HG03196 (cell line): ENCODE results near the gene MRPL38.

Experiments
- ATAC-seq: cut with Tn5 transposase; IDR thresholded peaks from one replicate; pipeline ENCODE4 v1.9.1; 2021; ENCODE audit not compliant: unreplicated experiment

The MRPL38 gene

DNA sequence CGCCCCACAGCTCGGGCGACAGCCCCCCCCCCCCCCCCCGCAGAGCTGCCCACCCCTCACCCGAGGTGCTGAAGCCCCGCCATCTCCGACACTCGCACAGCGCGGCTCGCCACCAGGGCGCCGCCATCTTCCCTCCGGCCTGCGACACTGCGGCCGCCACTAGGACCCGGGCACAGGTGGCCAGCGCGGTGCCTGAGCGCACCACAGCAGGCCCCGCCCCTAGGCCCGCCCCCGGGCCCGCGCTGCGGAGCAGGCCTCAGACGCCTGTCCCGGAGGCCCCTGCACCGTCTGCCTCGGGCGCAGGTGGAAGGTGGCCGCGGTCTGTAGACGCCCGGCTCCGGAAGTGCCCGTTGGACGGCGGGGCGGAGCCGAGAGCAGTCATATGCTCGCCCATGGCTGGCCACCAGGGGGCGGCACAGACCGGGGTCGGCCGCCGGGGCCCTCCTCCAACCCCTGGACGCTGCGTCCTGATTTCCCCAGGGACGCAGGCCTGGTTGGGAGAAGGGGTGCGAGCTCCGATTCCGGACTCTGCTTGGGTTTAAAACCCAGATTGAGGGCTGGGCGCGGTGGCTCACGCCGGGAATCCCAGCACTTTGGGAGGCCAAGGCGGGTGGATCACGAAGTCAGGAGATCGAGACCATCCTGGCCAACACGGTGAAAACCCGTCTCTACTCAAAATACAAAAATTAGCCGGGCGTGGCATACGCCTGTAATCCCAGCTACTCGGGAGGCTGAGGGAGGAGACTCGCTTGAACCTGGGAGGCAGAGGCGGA is at the start of gene MRPL38:
MRPL38 (minus strand) TSS at position 136 of the 773 bp plus-strand sequence; CDS start at position 127, 9 bp downstream.
- ATAC-seq: peak; percentile 92

DNA sequence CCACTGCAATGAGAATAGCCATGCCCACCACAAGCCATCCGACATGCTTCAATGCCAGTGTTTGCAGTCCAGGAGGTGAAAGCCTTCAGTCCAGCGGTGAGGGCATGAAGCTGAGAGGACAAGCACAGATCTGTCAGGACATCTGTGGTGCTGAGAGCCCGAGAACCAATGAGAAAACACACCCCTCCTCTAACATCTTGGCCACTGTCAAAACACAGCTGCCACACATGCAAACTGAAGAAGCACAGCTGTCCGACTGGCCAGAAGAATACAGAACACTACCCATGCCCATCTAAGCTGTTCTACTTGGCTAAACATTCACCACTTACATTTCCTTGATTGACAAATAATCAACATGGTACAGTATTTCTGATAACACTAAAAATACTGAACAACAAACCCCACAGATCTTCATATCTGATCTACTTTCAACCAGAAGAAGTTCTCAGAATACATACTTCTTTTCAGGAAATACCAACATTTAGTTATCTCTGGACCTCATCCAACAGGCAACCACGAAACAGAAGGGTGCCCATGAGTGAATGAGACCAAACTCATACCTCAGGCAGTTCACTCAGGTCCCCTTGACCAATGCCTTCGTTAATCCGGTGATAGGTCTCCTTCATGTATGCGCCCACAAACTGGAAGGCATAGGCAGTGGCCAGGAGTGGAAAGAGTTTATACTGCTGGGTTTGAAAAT is 46.3 kb upstream of the MRPL38 start:
- no peak for ATAC-seq

GRCh38 chr17:75950421-75950820 is 45.7 kb upstream of the MRPL38 start:
- no peak for ATAC-seq

DNA sequence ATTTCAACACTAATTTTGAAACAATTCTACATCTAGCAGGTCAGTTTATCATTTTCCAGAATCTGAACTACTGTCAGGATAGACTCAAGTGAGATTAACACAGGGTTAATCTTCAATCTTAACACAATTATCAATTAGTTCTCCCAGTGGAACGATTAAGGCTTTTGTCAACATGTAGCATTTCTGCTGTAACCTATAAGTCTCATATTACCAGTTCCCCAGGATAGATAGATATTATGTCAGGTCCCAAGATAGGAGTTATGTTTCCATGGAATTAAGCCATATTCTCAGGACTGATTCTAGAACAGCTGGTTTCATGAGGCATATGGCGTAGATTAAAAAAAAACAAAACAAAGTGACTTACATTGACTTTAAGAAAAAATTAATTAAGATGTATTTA is 40.5 kb upstream of the MRPL38 start:
- ATAC-seq: no peak

DNA sequence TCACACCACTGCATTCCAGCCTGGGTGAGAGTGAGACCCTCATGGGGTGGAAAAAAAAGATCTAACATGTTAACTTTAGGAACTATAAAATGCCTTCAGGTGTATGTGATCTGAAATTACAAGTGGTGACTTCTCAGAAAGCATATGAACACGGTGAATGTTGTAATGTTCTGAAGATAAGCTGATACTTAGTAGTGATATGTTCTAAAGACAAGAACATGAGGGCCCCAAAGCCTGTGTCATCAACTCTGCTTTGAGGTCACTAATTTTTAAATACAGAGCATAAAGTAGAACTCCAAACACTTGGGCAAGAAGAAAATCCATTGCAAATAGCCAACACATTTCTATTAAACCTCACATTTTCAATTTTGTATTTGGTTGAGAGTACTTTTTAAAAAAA is 38.8 kb upstream of the MRPL38 start:
- ATAC-seq: no peak

DNA sequence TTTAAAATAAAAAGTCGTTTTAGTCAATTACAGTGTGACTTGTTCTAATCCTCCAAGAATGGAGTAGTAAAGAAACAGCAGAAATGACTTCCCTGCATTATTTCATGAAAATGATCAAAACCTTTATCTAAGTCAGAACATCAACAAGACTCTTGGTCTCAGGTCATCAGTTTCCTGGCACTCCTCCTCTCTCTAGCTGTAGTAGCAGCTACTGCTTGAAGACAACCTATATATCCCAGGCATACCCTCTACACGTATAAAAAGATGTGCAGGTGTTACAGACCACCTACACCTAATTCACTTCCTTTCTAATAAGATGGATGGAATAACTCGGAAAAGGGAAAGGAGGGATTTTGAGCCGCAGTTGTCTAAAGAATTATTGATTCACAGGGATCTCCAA is 37.8 kb upstream of the MRPL38 start:
- ATAC-seq: no peak

- no peak for ATAC-seq
These were observed 36.7 kb upstream of the MRPL38 start for GRCh38 chr17:75941442-75941819.

DNA sequence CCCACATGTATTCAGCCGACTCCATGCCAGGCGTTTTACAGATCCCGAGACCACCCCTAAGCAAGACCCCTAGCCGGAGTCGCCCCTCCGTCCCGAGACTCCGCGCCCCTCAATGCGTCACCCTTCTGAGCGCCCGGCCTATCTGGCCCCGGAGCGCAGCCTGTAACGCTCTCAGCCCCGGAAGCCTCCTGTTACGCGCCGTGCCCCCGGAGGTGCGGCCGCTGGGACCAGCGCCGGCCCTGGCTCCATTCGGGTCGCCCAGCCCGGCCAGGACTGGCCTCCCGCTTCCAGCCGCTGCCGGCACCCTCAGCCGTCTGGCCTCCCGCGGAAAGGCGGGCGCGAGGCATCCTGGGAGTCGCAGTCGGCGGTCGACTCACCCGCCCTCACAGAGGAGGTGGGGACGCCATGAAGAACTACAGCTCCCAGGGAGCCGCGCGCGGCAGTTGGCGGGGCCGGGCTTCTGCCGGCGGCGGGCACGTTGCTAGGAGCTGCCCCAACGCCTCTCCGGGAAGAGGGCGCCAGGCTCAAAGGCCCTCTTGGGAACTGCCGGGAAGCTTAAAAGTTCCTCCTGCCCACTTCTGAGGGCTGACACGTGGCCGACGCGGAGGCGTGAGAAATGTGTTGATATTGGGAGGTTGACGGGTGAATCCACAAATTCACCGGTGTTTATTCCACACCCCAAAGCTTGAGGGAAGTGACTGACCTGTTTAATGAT is 36.2 kb upstream of the MRPL38 start, which contains the start of gene FBF1:
FBF1 (minus strand) TSS at position 316 of the 715 bp plus-strand sequence. CDS start 2,893 bp downstream, outside the sequence.
- ATAC-seq: peak; percentile 94

DNA sequence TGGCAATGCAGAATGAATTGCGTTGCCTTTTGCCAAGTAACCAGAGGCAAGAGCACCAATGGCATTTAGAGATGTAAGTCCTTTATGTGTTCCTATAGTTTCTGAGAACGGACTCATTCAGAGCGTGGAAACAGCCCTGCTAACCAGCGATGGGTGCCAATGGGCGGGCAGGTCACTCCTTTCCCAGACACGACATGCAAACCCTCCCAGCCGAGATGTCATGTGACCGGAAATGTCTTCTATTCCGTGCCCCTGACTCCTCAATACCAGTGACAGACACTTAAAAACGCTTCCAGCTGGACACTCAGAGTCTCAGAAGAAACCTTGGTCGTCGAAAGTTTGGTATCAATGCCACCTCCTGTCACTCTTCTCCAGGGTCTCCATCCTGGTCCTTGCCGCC is 33.0 kb upstream of the MRPL38 start:
- no peak for ATAC-seq

DNA sequence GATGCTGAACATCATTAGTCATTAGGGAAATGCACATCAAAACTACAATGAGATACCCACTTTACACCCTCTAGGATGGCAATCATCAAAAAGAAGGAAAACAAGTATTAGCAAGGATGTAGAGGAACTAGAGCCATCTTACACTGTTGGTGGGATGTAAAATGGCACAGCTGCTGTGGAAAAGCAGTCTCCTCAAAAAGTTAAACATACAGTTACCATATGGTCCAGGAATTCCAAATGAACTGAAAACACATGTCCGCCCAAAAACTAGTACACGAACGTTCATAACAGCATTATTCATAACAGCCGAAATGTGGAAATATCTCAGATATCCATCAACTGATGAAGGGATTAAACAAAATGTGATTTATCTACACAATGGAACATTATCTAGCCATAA is 29.1 kb upstream of the MRPL38 start:
- ATAC-seq: no peak

GRCh38 chr17:75932852-75933251 is 28.2 kb upstream of the MRPL38 start:
- ATAC-seq: no peak

DNA sequence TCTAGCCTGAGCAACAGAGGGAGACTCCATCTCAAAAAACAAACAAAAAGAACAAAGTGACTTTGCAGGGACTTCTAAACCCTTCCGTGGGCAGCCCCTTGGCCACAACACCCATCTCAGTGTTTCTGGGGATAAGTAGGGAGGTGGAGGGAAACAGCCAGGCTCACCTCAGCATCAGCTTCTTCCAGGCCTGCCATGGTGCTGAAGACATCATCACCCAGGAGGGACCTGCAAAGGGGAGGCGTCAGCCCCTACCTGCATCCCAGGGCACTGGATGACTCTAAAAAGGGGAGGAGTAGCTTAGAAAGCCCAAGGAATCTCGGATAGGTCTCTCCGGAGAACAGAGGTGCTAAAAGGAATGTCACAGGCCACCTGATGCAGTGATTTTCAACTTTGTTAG is 26.4 kb upstream of the MRPL38 start:
- no peak for ATAC-seq

- no peak for ATAC-seq
These were observed 22.7 kb upstream of the MRPL38 start for GRCh38 chr17:75927286-75927922.

DNA sequence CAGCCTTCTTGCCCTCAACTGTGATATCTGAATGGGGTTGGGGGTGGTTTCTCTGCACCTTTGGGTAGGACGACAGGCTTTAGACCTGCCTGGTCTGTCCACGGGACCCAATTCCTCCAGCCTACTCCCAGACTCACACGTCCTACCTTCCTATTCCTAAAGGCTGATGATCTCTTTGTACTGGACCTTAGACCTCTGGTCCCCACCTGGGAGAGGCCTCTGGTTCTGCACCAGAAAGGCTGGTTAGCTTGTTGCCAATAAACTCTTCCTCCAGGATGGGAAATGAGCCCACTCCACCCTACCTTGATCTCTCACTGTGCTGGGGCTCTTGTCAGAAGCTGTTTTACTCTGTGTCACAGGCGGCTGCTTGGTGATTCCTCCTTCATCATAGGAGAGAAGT is 21.8 kb upstream of the MRPL38 start:
- ATAC-seq: no peak

DNA sequence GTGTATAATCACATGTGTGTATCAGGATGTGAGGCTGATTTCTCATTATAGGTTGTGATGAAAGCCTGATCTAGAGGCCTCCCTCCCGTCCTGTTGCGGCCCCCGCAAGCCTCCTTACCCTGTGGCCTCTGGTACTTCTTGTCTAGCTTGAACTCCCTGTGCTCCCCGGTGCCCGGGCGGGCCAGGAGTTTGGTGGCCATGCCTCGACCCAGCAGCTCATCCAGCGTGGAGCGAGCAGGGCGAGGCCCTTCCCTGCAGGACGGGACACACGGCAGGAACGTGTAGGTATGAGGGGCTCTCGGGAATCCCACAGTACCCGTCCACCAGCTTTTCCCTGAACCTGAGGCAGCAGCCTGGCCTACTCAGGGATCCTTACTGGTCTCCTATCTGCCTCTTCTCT is 21.2 kb upstream of the MRPL38 start:
- ATAC-seq: no peak

DNA sequence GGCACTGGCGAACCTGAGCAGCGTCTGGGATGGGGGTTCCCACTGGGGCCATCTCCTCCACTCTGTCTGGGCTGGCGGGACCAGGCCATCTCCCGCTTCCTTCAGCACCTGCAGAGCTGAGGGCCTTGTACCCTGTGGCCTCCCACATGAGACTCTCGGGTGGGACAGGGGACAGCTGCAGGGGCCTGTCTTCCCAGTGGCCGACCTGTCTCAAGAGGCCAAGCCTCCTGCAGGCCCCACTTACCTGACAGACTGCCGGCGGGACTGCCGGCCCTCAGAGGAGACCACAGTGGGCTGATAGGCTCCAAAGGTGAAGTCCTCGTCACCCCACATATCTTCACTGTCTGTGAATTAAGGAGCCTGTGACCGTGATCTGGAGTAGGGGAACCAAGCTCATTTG is 20.4 kb upstream of the MRPL38 start:
- ATAC-seq: no peak

GRCh38 chr17:75922963-75923874 is 18.5 kb upstream of the MRPL38 start:
- ATAC-seq: no peak

- no peak for ATAC-seq
These were observed 17.7 kb upstream of the MRPL38 start for GRCh38 chr17:75922173-75922961.

DNA sequence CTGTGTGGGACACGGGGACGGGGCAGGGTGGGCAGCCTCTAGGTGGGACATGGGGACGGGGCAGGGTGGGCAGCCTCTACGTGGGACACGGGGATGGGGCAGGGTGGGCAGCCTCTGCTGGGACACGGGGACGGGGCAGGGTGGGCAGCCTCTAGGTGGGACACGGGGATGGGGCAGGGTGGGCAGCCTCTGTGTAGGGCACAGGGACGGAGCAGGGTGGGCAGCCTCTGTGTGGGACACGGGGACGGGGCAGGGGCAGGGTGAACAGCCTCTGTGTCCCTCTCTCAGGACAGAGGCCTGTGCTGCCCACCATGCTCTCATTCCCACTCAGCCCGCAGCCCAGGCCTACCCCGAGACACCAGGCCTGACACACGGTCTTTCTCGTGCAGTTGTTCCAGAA is 16.9 kb upstream of the MRPL38 start:
- ATAC-seq: no peak
